Measurements from ENCODE around the gene KATNA1.

DNA sequence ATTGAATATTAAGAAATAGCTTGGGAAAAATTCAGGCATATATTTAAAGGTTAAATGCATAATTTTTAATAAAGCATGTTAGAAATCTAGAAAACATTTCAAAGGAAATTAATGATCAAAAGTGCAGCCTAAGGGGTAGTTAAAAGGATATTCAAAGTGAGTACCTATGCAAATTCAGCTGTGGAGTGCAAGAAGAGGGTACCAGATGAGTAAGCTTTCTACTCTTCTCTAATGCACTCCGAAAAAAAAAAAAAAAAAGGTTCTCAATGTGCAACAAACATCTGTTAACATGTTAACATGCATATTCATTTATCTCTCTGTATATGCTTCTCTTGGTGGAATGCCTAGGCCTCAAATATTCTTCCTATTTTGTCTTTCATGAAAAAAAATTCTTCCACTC, 32.0 kb upstream of the KATNA1 start:
- TF ChIP-seq, protein P1, sequence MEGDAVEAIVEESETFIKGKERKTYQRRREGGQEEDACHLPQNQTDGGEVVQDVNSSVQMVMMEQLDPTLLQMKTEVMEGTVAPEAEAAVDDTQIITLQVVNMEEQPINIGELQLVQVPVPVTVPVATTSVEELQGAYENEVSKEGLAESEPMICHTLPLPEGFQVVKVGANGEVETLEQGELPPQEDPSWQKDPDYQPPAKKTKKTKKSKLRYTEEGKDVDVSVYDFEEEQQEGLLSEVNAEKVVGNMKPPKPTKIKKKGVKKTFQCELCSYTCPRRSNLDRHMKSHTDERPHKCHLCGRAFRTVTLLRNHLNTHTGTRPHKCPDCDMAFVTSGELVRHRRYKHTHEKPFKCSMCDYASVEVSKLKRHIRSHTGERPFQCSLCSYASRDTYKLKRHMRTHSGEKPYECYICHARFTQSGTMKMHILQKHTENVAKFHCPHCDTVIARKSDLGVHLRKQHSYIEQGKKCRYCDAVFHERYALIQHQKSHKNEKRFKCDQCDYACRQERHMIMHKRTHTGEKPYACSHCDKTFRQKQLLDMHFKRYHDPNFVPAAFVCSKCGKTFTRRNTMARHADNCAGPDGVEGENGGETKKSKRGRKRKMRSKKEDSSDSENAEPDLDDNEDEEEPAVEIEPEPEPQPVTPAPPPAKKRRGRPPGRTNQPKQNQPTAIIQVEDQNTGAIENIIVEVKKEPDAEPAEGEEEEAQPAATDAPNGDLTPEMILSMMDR (IDR thresholded peaks at IDR 0.05; ENCODE audit: low read depth, low read length), result no peak
- TF ChIP-seq EZH2phosphoT487 (IDR thresholded peaks at IDR 0.05; ENCODE audit: low read depth), result no peak

Data from OCI-LY3 (cell line).